HG03457 (cell line): ENCODE measurements around the gene FRG2.
"Not testable (repeated sequence)": the region's sequence is repeated elsewhere in the genome, so short reads cannot be mapped to it uniquely, and the experiment has no call there.

Experiments used
- ATAC-seq: cut with Tn5 transposase; IDR thresholded peaks from one replicate; pipeline ENCODE4 v1.9.1; 2021; ENCODE audit warnings: moderate number of reproducible peaks; ENCODE audit not compliant: unreplicated experiment

Gene FRG2

GRCh38 chr4:190016369-190017289 lies 10.4 kb downstream of the FRG2 start:
- no peak for ATAC-seq

- ATAC-seq = no peak
These were observed 11.3 kb downstream of the FRG2 start for GRCh38 chr4:190015538-190016368.

DNA sequence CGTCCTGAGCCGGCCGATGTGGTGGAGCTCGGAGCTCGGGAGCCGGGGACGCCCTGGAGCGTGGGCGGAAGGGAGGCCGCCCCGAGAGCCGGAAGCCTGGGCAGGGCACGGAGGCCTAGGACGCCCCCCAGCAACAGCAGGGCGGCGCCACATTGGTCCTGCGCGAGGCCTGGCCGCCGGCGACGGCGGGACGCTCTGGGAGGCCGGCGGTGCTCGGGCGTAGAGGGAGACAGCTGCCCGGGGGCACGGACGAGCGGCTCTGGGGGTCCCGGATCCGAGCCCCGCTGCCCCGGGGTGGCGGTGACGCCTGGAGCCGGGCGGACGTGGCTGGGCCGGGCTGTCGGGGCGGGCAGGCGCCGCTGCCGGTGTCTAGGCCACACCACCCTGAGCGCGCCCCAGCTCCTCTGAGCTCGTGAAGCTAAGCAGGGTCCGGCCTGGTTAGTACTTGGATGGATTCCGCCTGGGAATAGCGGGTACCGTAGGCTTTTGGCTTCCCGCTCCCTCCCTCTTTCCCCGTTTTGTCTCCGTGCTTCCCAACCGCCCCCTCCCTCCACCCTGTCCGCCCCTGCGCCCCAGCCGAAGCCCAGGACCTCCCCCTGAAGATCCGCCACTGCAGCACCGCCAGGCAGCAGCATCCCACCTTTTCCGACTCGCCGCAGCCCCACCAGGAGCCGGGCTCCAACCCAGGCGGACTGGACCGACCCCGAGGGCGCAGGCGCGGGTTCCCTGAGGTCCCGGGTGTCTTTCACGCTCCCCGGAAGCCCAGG lies 12.1 kb downstream of the FRG2 start:
- ATAC-seq = no peak

- ATAC-seq = not testable (repeated sequence)
These were observed 37.1 kb downstream of the FRG2 start for GRCh38 chr4:189989941-189990340.

DNA sequence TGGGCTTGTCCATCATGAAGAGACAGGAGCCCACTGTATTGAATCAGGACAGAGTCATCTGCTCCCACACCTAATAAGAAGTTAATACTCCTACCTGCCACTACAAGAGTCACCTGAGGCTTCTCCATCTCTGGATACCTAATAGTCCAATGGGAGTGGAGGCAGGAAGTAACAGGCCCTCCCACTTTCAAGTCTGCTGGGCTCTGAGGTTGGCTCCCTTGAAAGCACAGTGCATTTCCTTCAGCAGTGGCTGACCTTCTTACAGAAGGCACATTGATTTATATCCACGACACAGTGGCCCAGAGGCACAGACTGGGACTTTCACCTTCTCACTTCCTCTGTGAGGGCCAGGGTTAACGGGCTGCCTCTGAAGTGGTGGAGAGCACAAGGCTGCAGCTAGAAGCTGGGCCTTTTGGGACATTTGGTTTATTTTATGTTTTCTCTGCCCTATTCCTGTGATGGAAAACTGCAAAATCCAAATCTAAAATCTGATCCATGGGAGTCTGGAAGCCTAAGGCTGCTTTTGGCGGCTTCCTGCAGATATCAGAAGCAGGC lies 38.1 kb downstream of the FRG2 start:
- no peak for ATAC-seq

GRCh38 chr4:189985651-189986243 lies 41.3 kb downstream of the FRG2 start:
- ATAC-seq = not testable (repeated sequence)

- ATAC-seq = not testable (repeated sequence)
These were observed 42.4 kb downstream of the FRG2 start for GRCh38 chr4:189984661-189985060.

DNA sequence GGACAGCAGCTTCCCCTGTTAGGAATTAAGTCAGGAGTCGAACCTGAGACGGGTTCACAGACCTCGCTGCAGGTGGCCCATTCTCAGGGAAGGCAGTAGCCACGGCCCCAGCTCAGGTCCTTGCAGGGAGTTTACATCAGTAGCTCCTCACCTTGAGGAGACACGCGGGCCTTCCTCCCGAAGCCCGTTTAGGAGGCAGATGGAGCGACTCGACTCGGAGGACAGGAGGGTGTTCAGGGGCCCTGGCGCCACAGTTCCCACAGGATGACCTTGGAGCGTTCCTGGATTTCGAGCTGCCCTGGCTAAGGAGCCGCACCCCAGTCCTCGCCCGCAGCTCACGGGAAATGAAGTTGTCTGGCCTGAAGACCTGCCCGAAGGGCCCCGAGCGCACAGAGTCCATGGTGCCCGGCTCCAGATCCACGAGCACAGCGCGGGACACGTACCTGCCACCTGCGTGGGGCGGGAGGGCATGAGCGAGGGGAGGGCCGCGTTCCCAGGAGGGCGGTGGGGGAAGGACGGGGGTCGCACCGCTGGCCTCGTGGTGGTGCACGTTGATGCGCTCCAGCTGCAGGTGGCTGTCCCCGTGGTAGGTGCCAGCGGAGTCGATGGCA lies 43.0 kb downstream of the FRG2 start:
- ATAC-seq = not testable (repeated sequence)

DNA sequence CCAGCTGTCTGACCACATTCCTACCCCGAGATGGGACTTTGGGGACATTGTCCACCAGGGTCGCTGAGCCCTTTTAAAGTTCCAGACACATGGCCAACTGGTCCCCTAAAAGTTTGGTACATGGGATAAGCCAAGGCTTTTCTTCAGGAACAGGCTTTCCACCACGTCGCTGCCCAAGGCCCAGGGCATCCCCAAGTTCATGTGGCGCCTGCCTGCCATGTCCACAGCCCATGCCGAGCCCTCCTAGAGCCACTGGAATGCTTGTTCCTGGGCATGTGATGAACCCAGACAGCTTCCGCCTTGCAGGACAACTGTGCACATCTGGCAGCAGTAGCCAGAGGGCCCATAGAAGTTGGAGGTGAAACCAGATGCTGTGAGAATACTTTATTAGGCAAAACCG lies 45.1 kb downstream of the FRG2 start:
- no peak for ATAC-seq

GRCh38 chr4:189980292-189980691 lies 46.8 kb downstream of the FRG2 start:
- ATAC-seq = not testable (repeated sequence)

DNA sequence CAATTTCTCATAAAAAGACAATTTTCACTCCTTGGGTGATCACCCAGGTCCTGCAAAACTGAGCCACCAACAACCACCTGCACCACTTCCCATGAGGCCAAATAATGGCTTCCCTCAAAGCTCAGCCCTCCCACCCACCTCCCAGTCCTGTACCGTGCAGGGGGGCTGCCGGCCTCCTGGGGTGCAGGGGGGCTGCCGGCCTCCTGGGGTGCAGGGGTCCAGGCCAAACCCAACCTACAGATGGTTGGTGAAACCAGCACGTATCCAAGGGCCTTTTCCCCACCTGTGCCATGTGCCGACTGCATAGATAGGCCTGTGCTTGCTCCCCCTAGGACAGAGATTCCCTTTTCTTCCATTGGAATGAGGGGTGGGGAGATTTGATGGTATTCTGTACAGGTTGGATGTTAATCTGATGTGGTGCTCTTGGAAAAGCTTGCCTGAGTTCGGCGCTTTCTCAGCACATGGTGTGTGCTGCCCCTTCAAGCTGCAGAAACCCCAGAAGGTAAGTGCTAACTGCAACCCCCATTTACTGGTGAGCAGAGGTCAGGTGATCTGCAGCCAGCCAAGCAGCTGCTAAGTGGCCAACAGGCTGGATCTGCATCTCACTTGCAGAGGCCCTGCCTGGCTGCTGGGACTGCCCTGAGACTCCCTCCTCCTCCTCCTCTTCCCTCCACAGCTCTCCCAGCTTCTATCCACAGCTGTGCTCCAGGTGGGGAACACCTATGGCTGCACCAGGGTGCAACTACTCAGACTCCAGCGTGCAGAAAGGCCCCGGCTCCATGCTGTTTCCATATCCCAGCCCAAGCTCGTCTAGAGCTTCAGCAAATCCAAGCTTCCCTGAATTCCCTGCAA lies 47.6 kb downstream of the FRG2 start:
- ATAC-seq = no peak
